Activated T-cell treated with anti-CD3 and anti-CD28 coated beads, Interleukin-2, amount 50 U/mL, for 4 hours (primary cell): Measurements from ENCODE around the gene EFHC2. TPM values are rescaled to one million over a fixed set of nuclear protein-coding genes. Genes with fewer than 3 reads are reported as not detected.
"Not testable (repeated sequence)": the region's sequence is repeated elsewhere in the genome, so short reads cannot be mapped to it uniquely, and the experiment has no call there.

Source experiments
- ATAC-seq, 2 donors: fragments of 200-7000 bp; cut with Tn5 transposase; one replicate each; pipeline ENCODE4 v1.10.0; 2021
- DNase-seq: peaks from one replicate; pipeline ENCODE4 v3.0.0-alpha.2; 2020
- H3K27me3 Mint-ChIP-seq: one replicate; pipeline ENCODE4 v1.8.0; 2021; ENCODE audit warnings: low read depth, mixed read lengths
- H3K36me3 Mint-ChIP-seq: one replicate; pipeline ENCODE4 v1.8.0; 2022; ENCODE audit warnings: mixed read lengths; ENCODE audit not compliant: insufficient read depth
- H3K4me1 Mint-ChIP-seq: one replicate; pipeline ENCODE4 v1.8.0; 2021; ENCODE audit warnings: low read depth, mixed read lengths
- H3K4me3 Mint-ChIP-seq: one replicate; pipeline ENCODE4 v1.8.0; 2021; ENCODE audit warnings: mild to moderate bottlenecking, moderate library complexity, mixed read lengths
- H3K9me3 Mint-ChIP-seq: one replicate; pipeline ENCODE4 v1.8.0; 2021; ENCODE audit warnings: mixed read lengths
- total RNA-seq, 3 donors: library from RNA; stranded (reverse); gene quantifications; one replicate each; pipeline ENCODE4 v1.2.1, GENCODE V29; 2021

Gene EFHC2
- total RNA-seq, 3 donors from 2014 or later, result 0.11 TPM; not detected in 2

- H3K4me3 Mint-ChIP-seq, result no peak overlapping the region
- H3K36me3 Mint-ChIP-seq, result no peaks in the 10 kb centered on the region
- no peaks in the 10 kb centered on the region for H3K27me3 Mint-ChIP-seq
- DNase-seq, result no peak
- ATAC-seq, result no peak
- H3K4me1 Mint-ChIP-seq, result peaks cover 7% of the 10 kb centered on the region
- H3K9me3 Mint-ChIP-seq, result no peaks in the 10 kb centered on the region
These were observed 108.9 kb downstream of the EFHC2 start for GRCh38 chrX:44234541-44234940.

- H3K4me3 Mint-ChIP-seq, result no peak overlapping the region
- no peak for ATAC-seq
- H3K9me3 Mint-ChIP-seq, result no peaks in the 10 kb centered on the region
- DNase-seq, result no peak
- H3K4me1 Mint-ChIP-seq, result peaks cover 7% of the 10 kb centered on the region
- no peaks in the 10 kb centered on the region for H3K27me3 Mint-ChIP-seq
- no peaks in the 10 kb centered on the region for H3K36me3 Mint-ChIP-seq
These were observed 109.4 kb downstream of the EFHC2 start for GRCh38 chrX:44234116-44234515.

- Mint-ChIP-seq H3K36me3 (peaks cover 2% of the 10 kb centered on the region), H3K27me3 (no peaks in the 10 kb centered on the region), H3K4me3 (no peak overlapping the region), H3K4me1 (peaks cover 7% of the 10 kb centered on the region), H3K9me3 (no peaks in the 10 kb centered on the region)
- no peak for ATAC-seq
- DNase-seq, result no peak
These were observed 111.4 kb downstream of the EFHC2 start for GRCh38 chrX:44232081-44232480.

- no peak overlapping the region for H3K4me3 Mint-ChIP-seq
- H3K36me3 Mint-ChIP-seq, result peaks cover 4% of the 10 kb centered on the region
- H3K4me1 Mint-ChIP-seq, result no peaks in the 10 kb centered on the region
- H3K27me3 Mint-ChIP-seq, result no peaks in the 10 kb centered on the region
- H3K9me3 Mint-ChIP-seq, result no peaks in the 10 kb centered on the region
- no peak for ATAC-seq
- no peak for DNase-seq
These were observed 114.9 kb downstream of the EFHC2 start for GRCh38 chrX:44228621-44229020.

- no peak for ATAC-seq
- H3K27me3 Mint-ChIP-seq, result no peaks in the 10 kb centered on the region
- peaks cover 4% of the 10 kb centered on the region for H3K36me3 Mint-ChIP-seq
- H3K9me3 Mint-ChIP-seq, result no peaks in the 10 kb centered on the region
- DNase-seq, result no peak
- no peaks in the 10 kb centered on the region for H3K4me1 Mint-ChIP-seq
- H3K4me3 Mint-ChIP-seq, result no peak overlapping the region
These were observed 115.5 kb downstream of the EFHC2 start for GRCh38 chrX:44227991-44228390.

DNA sequence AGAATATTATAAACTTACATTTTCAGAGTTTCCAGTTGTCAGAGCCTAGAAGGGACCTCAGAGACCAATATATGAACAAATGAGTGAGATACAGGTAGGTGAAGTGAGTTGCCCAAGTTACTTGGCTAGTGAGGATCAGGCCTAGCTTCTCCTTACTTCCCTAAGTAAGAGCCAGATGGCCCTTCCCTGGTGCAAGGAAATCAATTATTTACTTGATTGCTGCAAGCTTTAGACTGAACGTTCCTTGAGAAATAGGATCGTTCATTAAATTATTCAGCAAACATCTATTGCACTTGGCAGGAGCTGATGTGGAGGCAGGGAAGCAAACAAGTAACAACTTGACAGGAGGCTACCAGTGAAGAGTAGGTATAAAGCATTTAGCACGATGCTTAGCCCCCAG, 117.8 kb downstream of the EFHC2 start:
- Mint-ChIP-seq H3K4me3 (no peak overlapping the region), H3K36me3 (peaks cover 4% of the 10 kb centered on the region), H3K4me1 (no peaks in the 10 kb centered on the region), H3K27me3 (no peaks in the 10 kb centered on the region), H3K9me3 (no peaks in the 10 kb centered on the region)
- no peak for ATAC-seq
- no peak for DNase-seq

GRCh38 chrX:44224760-44225159, 118.7 kb downstream of the EFHC2 start:
- H3K36me3 Mint-ChIP-seq, result peaks cover 4% of the 10 kb centered on the region
- no peak overlapping the region for H3K4me3 Mint-ChIP-seq
- H3K4me1 Mint-ChIP-seq, result no peaks in the 10 kb centered on the region
- no peak for ATAC-seq
- no peaks in the 10 kb centered on the region for H3K27me3 Mint-ChIP-seq
- no peaks in the 10 kb centered on the region for H3K9me3 Mint-ChIP-seq
- no peak for DNase-seq

DNA sequence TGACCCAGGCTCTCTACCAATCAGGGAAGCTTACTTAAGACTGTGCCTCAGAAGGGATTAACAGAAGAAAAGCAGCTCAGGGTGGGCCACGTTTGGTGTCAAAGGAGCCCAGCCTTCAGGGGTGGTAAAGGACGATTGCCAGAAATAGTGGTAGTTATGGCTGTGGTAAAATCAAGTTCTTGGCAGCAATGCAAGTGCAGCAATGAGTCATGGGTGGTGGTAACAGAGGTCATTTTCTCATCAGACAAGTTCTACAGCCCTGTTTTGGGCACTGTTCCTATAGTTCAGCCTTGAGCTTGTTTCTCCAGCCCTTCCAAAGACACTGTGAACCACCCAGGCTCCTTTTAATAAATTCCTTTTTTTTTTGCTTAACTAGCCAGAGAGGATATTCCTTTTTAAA, 120.3 kb downstream of the EFHC2 start:
- H3K27me3 Mint-ChIP-seq, result no peaks in the 10 kb centered on the region
- no peak for ATAC-seq
- H3K4me3 Mint-ChIP-seq, result no peak overlapping the region
- no peaks in the 10 kb centered on the region for H3K4me1 Mint-ChIP-seq
- H3K9me3 Mint-ChIP-seq, result no peaks in the 10 kb centered on the region
- peaks cover 4% of the 10 kb centered on the region for H3K36me3 Mint-ChIP-seq
- DNase-seq, result no peak

- no peak for DNase-seq
- Mint-ChIP-seq H3K4me1 (no peaks in the 10 kb centered on the region), H3K9me3 (no peaks in the 10 kb centered on the region), H3K27me3 (no peaks in the 10 kb centered on the region), H3K36me3 (no peaks in the 10 kb centered on the region), H3K4me3 (no peak overlapping the region)
- ATAC-seq, result no peak
These were observed 125.0 kb downstream of the EFHC2 start for GRCh38 chrX:44218465-44218864.

GRCh38 chrX:44216171-44216570, 127.3 kb downstream of the EFHC2 start:
- H3K4me3 Mint-ChIP-seq, result no peak overlapping the region
- no peaks in the 10 kb centered on the region for H3K27me3 Mint-ChIP-seq
- no peak for ATAC-seq
- no peaks in the 10 kb centered on the region for H3K9me3 Mint-ChIP-seq
- no peaks in the 10 kb centered on the region for H3K4me1 Mint-ChIP-seq
- no peak for DNase-seq
- H3K36me3 Mint-ChIP-seq, result no peaks in the 10 kb centered on the region

- Mint-ChIP-seq H3K9me3 (no peaks in the 10 kb centered on the region), H3K27me3 (no peaks in the 10 kb centered on the region), H3K4me3 (no peak overlapping the region), H3K4me1 (no peaks in the 10 kb centered on the region), H3K36me3 (no peaks in the 10 kb centered on the region)
- ATAC-seq (no peak), DNase-seq (no peak)
These were observed 139.7 kb downstream of the EFHC2 start for GRCh38 chrX:44203791-44204190.

- H3K27me3 Mint-ChIP-seq, result no peaks in the 10 kb centered on the region
- DNase-seq (no peak), ATAC-seq (no peak)
- no peaks in the 10 kb centered on the region for H3K36me3 Mint-ChIP-seq
- no peaks in the 10 kb centered on the region for H3K9me3 Mint-ChIP-seq
- H3K4me1 Mint-ChIP-seq, result no peaks in the 10 kb centered on the region
- no peak overlapping the region for H3K4me3 Mint-ChIP-seq
These were observed 140.9 kb downstream of the EFHC2 start for GRCh38 chrX:44202596-44202995.

DNA sequence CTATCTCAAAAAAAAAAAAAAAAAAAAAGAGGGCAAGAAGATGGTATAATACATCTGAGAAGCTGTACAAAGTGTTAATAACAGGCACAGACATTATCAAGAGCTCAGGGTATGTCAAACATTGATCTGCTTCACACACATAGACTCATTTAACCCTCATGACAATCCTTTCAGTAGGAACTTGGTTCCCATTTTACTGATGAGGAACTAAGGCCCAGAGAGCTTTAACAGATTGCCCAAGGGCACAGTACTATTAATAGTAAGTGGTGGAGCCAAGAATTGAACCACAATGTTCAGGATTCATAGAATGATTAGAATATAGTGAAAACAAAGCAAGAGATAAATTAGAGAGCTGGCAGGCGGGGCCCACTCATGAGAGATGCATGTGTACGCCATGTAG, 154.4 kb downstream of the EFHC2 start:
- Mint-ChIP-seq H3K27me3 (no peaks in the 10 kb centered on the region), H3K4me3 (no peak overlapping the region)

DNA sequence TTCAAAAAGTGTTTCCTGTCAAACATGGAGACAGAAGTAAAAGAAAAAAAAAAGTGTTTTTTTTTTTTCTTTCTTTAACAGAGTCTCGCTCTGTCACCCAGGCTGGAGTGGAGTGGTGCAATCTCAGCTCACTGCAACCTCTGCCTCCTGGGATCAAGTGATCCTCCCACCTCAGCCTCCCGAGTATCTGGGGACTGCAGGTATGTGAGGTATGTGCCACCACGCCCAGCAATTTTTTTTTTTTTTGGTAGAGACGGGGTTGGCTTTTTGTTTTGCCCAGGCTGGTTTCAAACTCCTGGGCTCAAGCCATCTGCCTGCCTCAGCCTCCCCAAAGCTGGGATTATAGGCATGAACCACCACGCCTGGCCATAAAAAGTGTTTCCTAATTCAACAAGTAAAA, 155.6 kb downstream of the EFHC2 start:
- H3K4me1 Mint-ChIP-seq, DNase-seq, ATAC-seq, H3K27me3 Mint-ChIP-seq, H3K9me3 Mint-ChIP-seq, H3K36me3 Mint-ChIP-seq, H3K4me3 Mint-ChIP-seq: not testable (repeated sequence)

More for the DNA sequence above, 154.4 kb downstream of the EFHC2 start:
- Mint-ChIP-seq H3K36me3 (no peaks in the 10 kb centered on the region), H3K9me3 (no peaks in the 10 kb centered on the region), H3K4me1 (no peaks in the 10 kb centered on the region)
- DNase-seq (no peak), ATAC-seq (no peak)

GRCh38 chrX:44183329-44183728, 160.1 kb downstream of the EFHC2 start:
- no peaks in the 10 kb centered on the region for H3K36me3 Mint-ChIP-seq
- no peaks in the 10 kb centered on the region for H3K27me3 Mint-ChIP-seq
- H3K4me1 Mint-ChIP-seq, result no peaks in the 10 kb centered on the region
- ATAC-seq, result no peak
- H3K9me3 Mint-ChIP-seq, result no peaks in the 10 kb centered on the region
- no peak for DNase-seq
- no peak overlapping the region for H3K4me3 Mint-ChIP-seq
